Panc1 (cell line): ENCODE data around the gene KRTAP9-2. TPM values are rescaled to one million over a fixed set of nuclear protein-coding genes. Genes with fewer than 3 reads are reported as not detected.

Experiments used
- ATAC-seq: fragments of 200-7000 bp; cut with Tn5 transposase; 2 replicates; pipeline ENCODE4 v1.9.1; 2020; ENCODE audit warnings: mild to moderate bottlenecking, moderate library complexity
- BruUV-seq: library from RNA; stranded (reverse); fragments of 400-500 nt; replicated peaks from 2 replicates; lab custom pipeline; 2021; lab: Mats Ljungman, UMichigan
- CTCF ChIA-PET: fragments of 300-600 bp; sonication (Branson Sonifier 250); formaldehyde crosslinking; loops from one replicate; lab custom pipeline; 2022; ENCODE audit warnings: antibody characterized with exemption; lab: Charles Lee
- POLR2A ChIA-PET: fragments of 300-600 bp; sonication (Branson Sonifier 250); formaldehyde crosslinking; loops from one replicate; lab custom pipeline; 2022; ENCODE audit warnings: antibody characterized with exemption; lab: Charles Lee
- DNase-seq: peaks from one replicate; pipeline ENCODE4 v3.0.0-alpha.2; 2010; ENCODE audit warnings: low read depth, low spot score
- H3K27ac ChIP-seq: 2 replicates; pipeline ENCODE4 v1.5.1; 2011; ENCODE audit warnings: mild to moderate bottlenecking, low read length, inconsistent platforms
- H3K27me3 ChIP-seq: fragments of 200-500 bp; sonication (Bioruptor generic); 2 replicates; pipeline ENCODE4 v1.6.0; 2014; ENCODE audit warnings: low read length, inconsistent platforms; ENCODE audit not compliant: control insufficient read depth, insufficient read depth
- H3K36me3 ChIP-seq: fragments of 200-500 bp; sonication (Bioruptor generic); 2 replicates; pipeline ENCODE4 v1.5.1; 2014; ENCODE audit warnings: inconsistent platforms, mild to moderate bottlenecking, low read length, moderate library complexity; ENCODE audit not compliant: control insufficient read depth, insufficient read depth
- H3K4me1 ChIP-seq: 2 replicates; pipeline ENCODE4 v1.5.1; 2011; ENCODE audit warnings: inconsistent platforms, mild to moderate bottlenecking, low read length, moderate library complexity; ENCODE audit not compliant: control insufficient read depth, insufficient read depth
- H3K4me3 ChIP-seq, 2 experiments: 2 replicates each; pipeline ENCODE4 v1.5.1; 2011 to 2012; ENCODE audit warnings: low read depth in 2 of 2, low read length in 2 of 2, mild to moderate bottlenecking in 2 of 2, inconsistent platforms in 1 of 2, moderate library complexity in 1 of 2
- H3K9me3 ChIP-seq: fragments of 200-500 bp; sonication (Bioruptor generic); 2 replicates; pipeline ENCODE4 v1.5.1; 2014; ENCODE audit warnings: low read depth, mild to moderate bottlenecking, inconsistent platforms, low read length, moderate library complexity; ENCODE audit not compliant: control insufficient read depth, insufficient read depth
- CTCF ChIP-seq: fragments of 450-650 bp; IDR thresholded peaks from 2 replicates; pipeline ENCODE4 v1.5.1; 2017; ENCODE audit warnings: mild to moderate bottlenecking
- POLR2AphosphoS5 ChIP-seq: IDR thresholded peaks from 2 replicates; pipeline ENCODE4 v1.6.1; 2012; ENCODE audit warnings: mild to moderate bottlenecking, low read depth, low read length, moderate library complexity
- REST ChIP-seq, 2 experiments: IDR thresholded peaks; 2 replicates each; pipeline ENCODE4 v1.6.1; 2011 to 2012; ENCODE audit warnings: low read depth in 2 of 2, control low read depth in 1 of 2, low read length in 1 of 2, mild to moderate bottlenecking in 1 of 2, moderate library complexity in 1 of 2; ENCODE audit not compliant: insufficient read depth in 1 of 2
- SIN3A ChIP-seq: IDR thresholded peaks from 2 replicates; pipeline ENCODE4 v1.6.1; 2012; ENCODE audit warnings: low read depth, mild to moderate bottlenecking, low read length, moderate library complexity, borderline replicate concordance; ENCODE audit not compliant: insufficient read depth
- TCF7L2 ChIP-seq: IDR thresholded peaks from 2 replicates; pipeline ENCODE4 v1.6.1; 2011; ENCODE audit warnings: mild to moderate bottlenecking, low read depth, low read length, inconsistent platforms
- in situ Hi-C: cut with HindIII; loops from 2 replicates; pipeline ENCODE4 v1.10.0; 2016; ENCODE audit warnings: low sequenced_read_pairs, low pct_unique_long_range_greater_than_20kb
- intact Hi-C: fragments of 100-400 bp; cut with micrococcal nuclease; formaldehyde crosslinking; loops from one replicate; pipeline ENCODE4 v1.10.0; 2022; ENCODE audit not compliant: unreplicated experiment
- total RNA-seq: library from RNA; stranded (reverse); gene quantifications from one replicate; pipeline ENCODE4 v1.2.1, GENCODE V29; 2021; ENCODE audit not compliant: unreplicated experiment

The KRTAP9-2 gene
- total RNA-seq, 1 experiment from 2014 or later = not detected

- DNase-seq = no peak
- no peak for ATAC-seq
- Histone ChIP-seq H3K4me3 (no peak overlapping the region), H3K36me3 (no peaks in the 10 kb centered on the region), H3K27me3 (no peaks in the 10 kb centered on the region; the same call in 1 of the 2 replicates), H3K9me3 (no peaks in the 10 kb centered on the region), H3K4me1 (no peaks in the 10 kb centered on the region), H3K27ac (no peak overlapping the region)
- CTCF ChIA-PET = interaction anchor here (0.7 kb wide), 1 partner anchor 205 kb away, joined by 3 read pairs; no protein-coding TSS in a partner anchor
- BruUV-seq = no TSS peak
- in situ Hi-C loops = no loop called here
- TF ChIP-seq POLR2AphosphoS5 (no peak), CTCF (no peak), TCF7L2 (no peak), REST (IDR thresholded peaks at IDR 0.05; ENCODE audit: insufficient read depth in 1 of 2, low read depth in 2 of 2, low read length in 1 of 2) (no peak), SIN3A (no peak)
- POLR2A ChIA-PET = no interaction called here
- intact Hi-C loops = no loop called here
Measured at GRCh38 chr17:41196068-41196467, 30.4 kb upstream of the KRTAP9-2 start.

GRCh38 chr17:41199421-41200078 lies 26.9 kb upstream of the KRTAP9-2 start:
- no peak overlapping the region for H3K27ac ChIP-seq
- ChIA-PET POLR2A (no interaction called here), CTCF (no interaction called here)
- DNase-seq (no peak), ATAC-seq (no peak)
- no peaks in the 10 kb centered on the region for H3K36me3 ChIP-seq
- H3K4me1 ChIP-seq = no peaks in the 10 kb centered on the region
- no TSS peak for BruUV-seq
- TF ChIP-seq REST (IDR thresholded peaks at IDR 0.05; ENCODE audit: insufficient read depth in 1 of 2, low read depth in 2 of 2, low read length in 1 of 2) (no peak), CTCF (no peak), POLR2AphosphoS5 (no peak), SIN3A (no peak), TCF7L2 (no peak)
- intact Hi-C loops (no loop called here), in situ Hi-C loops (no loop called here)
- no peaks in the 10 kb centered on the region; the same call in 1 of the 2 replicates for H3K27me3 ChIP-seq
- H3K9me3 ChIP-seq = no peaks in the 10 kb centered on the region
- no peak overlapping the region for H3K4me3 ChIP-seq
